Immature natural killer cell (primary cell): ENCODE measurements around the gene NDUFA13. TPM values are rescaled to one million over a fixed set of nuclear protein-coding genes. Genes with fewer than 3 reads are reported as not detected.
A peak's percentile ranks its signal among the peaks of the same experiment; 100 is the strongest.

Experiments used
- DNase-seq, 3 donors: peaks; one replicate each; pipeline ENCODE4 v3.0.0; 2022; ENCODE audit warnings: mixed read lengths in 1 of 3
- H3K27ac Mint-ChIP-seq, 6 donors: one replicate each; pipeline ENCODE4 v1.8.0; 2020; ENCODE audit warnings: mixed read lengths in 6 of 6, mild to moderate bottlenecking in 5 of 6, inconsistent platforms in 4 of 6, moderate library complexity in 3 of 6
- H3K27me3 Mint-ChIP-seq, 3 donors: one replicate each; pipeline ENCODE4 v1.8.0; 2020 to 2021; ENCODE audit warnings: low read depth in 3 of 3, mild to moderate bottlenecking in 3 of 3, mixed read lengths in 3 of 3, moderate library complexity in 3 of 3, inconsistent platforms in 1 of 3
- H3K36me3 Mint-ChIP-seq, 3 donors: one replicate each; pipeline ENCODE4 v1.8.0; 2020; ENCODE audit warnings: mixed read lengths in 3 of 3, inconsistent platforms in 2 of 3, mild to moderate bottlenecking in 2 of 3
- H3K4me1 Mint-ChIP-seq, 2 donors: one replicate each; pipeline ENCODE4 v1.8.0; 2020; ENCODE audit warnings: inconsistent platforms in 2 of 2, mild to moderate bottlenecking in 2 of 2, mixed read lengths in 2 of 2, moderate library complexity in 1 of 2
- H3K4me3 Mint-ChIP-seq, 5 donors: one replicate each; pipeline ENCODE4 v1.8.0; 2020; ENCODE audit warnings: mild to moderate bottlenecking in 5 of 5, mixed read lengths in 5 of 5, inconsistent platforms in 3 of 5, moderate library complexity in 3 of 5
- H3K9me3 Mint-ChIP-seq, 6 donors: one replicate each; pipeline ENCODE4 v1.8.0; 2020; ENCODE audit warnings: mild to moderate bottlenecking in 6 of 6, mixed read lengths in 6 of 6, inconsistent platforms in 4 of 6, moderate library complexity in 3 of 6
- polyA plus RNA-seq, 3 donors: library from polyadenylated mRNA; unstranded; fragments of 300-500 nt; fragmentation: Illumina TruSeq; gene quantifications; one replicate each; pipeline ENCODE4 v1.2.3, GENCODE V29; 2021

NDUFA13 gene
- polyA plus RNA-seq, 3 donors from 2014 or later = 242 to 566 (median 301) TPM

DNA sequence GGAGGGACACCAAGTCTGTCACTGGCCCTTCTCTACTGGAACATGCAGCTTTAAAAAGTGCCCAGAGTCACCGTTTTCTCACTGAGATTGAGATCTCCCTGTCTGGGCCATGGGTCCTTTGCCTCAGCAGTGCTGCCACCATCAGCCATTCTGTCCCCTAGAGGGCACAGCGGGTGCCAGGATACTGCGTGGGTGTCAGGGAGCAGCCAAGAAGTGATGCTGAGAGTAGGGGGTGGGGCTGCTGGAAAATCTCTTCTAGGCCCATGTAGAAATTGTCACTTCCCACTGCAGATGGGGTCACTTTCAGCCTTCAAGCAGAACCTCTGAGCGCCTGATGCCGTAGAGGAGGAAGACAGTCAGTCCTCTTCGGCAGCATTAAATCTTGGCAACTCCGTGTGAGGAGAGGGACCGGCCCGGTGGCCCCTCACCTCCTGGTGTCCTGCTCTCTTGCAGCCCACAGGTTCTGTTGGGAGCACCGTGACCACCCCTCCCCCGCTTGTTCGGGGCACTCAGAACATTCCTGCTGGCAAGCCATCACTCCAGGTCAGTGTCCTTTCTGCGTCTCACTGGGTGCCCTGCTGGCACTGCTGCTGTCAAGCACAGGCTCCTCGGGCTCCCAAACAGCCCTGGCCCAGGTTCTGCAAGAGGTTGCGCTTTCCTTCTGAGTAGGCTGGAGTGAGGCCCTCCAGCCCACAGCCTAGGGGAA is 22.0 kb upstream of the NDUFA13 start:
- Mint-ChIP-seq H3K4me3 (no peak overlapping the region), H3K27ac (peak overlapping the region in 2 of 6 donors; percentile 49 to 64), H3K9me3 (no peaks in the 10 kb centered on the region), H3K27me3 (peaks cover 5 to 37% (median 13%) of the 10 kb centered on the region in 3 donors), H3K4me1 (peaks cover 27 to 33% of the 10 kb centered on the region in 2 donors), H3K36me3 (peaks cover 0 to 11% (median 4%) of the 10 kb centered on the region in 3 donors)
- no peak for DNase-seq

DNA sequence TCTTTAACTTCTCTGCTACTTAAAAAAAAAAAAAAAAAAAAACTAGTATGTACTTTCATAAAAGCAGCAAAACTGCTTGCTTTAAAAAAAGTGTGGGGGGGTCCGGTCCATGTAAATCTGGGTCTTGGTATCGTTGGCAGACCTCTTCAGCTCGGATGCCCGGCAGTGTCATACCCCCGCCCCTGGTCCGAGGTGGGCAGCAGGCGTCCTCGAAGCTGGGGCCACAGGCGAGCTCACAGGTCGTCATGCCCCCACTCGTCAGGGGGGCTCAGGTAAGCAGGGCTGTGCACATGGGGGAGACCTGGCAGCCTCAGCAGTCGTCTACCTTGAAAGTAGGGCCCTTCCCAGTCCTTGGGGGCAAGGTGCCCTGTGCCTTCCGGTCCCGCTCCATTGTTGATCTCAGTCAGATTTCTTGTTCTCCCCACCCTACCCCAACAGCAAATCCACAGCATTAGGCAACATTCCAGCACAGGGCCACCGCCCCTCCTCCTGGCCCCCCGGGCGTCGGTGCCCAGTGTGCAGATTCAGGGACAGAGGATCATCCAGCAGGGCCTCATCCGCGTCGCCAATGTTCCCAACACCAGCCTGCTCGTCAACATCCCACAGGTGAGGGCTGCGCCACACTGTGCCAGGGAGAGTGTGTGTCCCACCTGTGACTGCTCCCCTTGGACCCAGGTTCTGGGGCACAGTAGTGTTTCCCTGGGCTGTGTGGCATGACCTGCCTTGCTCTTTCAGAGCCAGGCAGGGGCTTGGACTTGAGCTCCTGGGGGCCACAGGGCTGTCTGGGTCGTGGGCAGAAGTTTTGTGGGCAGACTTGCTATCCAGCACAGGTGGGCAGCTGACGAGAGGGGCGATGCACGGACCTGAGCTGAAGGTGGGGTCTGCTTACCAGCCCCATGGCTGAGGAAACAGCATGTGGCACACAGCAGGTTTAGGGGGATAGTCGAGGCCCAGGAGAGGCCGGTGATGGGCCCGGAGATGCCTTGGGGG is 20.1 kb upstream of the NDUFA13 start:
- peaks cover 0 to 10% (median 4%) of the 10 kb centered on the region in 3 donors for H3K36me3 Mint-ChIP-seq
- peaks cover 8 to 14% of the 10 kb centered on the region in 2 donors for H3K4me1 Mint-ChIP-seq
- no peaks in the 10 kb centered on the region for H3K9me3 Mint-ChIP-seq
- peak overlapping the region in 2 of 6 donors; percentile 12 to 35 for H3K27ac Mint-ChIP-seq
- peaks cover 6 to 30% (median 9%) of the 10 kb centered on the region in 3 donors for H3K27me3 Mint-ChIP-seq
- no peak overlapping the region for H3K4me3 Mint-ChIP-seq
- DNase-seq = no peak

DNA sequence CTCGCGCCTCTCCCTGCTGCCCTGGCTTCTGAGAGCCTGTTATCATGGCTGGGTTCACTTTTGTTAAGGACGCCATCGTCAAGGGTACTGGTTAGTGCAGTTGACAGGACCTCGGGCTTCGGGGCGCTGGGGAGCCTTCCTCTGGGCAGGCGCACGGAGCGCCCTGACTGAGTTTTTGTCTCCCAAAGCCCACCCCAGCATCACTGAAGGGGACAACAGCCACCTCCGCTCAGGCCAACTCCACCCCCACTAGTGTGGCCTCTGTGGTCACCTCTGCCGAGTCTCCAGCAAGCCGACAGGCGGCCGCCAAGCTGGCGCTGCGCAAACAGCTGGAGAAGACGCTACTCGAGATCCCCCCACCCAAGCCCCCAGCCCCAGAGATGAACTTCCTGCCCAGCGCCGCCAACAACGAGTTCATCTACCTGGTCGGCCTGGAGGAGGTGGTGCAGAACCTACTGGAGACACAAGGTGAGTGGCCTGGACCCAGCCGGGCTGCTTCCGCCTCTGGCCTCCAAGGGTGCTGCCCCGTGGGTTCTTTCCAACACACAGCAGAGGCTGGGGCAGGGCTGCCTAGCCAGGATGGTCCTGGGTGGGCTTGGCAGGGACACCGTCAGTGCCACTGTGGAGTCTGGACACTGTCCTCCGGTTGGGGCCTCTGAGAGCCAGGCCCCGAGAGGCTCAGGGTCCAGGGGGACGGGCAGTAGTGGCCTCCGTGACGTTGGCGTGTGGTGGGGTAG is 17.6 kb upstream of the NDUFA13 start:
- no peak overlapping the region for H3K27ac Mint-ChIP-seq
- H3K36me3 Mint-ChIP-seq = peaks cover 10 to 24% (median 11%) of the 10 kb centered on the region in 3 donors

DNA sequence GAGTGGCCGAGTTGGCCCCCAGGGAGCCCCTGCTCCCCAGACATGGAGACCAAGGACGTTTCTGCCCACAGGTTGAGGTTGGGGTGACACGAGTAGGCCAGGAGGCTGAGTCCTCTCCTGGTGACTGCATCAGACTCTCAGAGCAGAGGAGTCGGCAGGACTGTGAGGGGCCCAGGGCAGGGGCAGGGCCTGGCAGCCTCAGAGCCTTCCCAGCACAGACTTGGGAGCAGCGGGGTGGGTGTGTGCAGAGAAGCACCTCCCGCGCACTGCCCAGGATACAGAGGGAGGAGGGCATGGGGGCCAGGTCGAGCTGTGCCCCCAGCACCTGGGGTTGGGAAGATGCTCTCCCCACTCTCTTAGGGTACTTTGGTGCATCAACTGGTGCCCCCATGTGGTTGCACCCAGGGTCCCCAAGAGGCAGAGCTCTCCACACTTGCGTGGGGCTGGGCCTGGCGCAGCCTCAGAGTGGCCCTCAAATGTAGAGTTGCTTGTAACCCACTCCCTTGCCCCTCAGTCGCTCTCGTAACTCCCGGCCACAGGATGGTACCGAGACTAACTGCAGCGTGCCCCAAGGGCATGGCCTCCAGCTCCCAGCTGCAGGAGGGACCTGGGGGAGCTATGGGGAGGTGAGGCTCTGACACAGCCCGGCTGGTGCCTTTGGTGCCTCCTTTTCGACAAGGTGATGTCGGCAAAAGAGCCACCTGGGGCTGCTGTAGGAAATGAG is 16.6 kb upstream of the NDUFA13 start:
- H3K4me3 Mint-ChIP-seq = no peak overlapping the region
- H3K27ac Mint-ChIP-seq = peak overlapping the region in 1 of 6 donors; percentile 41
- peaks cover 13 to 31% (median 14%) of the 10 kb centered on the region in 3 donors for H3K36me3 Mint-ChIP-seq
- peaks cover 0 to 2% (median 0%) of the 10 kb centered on the region in 6 donors for H3K9me3 Mint-ChIP-seq
- no peak for DNase-seq
- H3K4me1 Mint-ChIP-seq = peaks cover 6 to 14% of the 10 kb centered on the region in 2 donors
- H3K27me3 Mint-ChIP-seq = peaks cover 4 to 21% (median 13%) of the 10 kb centered on the region in 3 donors

More for the DNA sequence above, 17.6 kb upstream of the NDUFA13 start:
- H3K9me3 Mint-ChIP-seq = peaks cover 0 to 2% (median 0%) of the 10 kb centered on the region in 6 donors
- H3K27me3 Mint-ChIP-seq = peaks cover 4 to 22% (median 11%) of the 10 kb centered on the region in 3 donors
- H3K4me3 Mint-ChIP-seq = no peak overlapping the region
- H3K4me1 Mint-ChIP-seq = peaks cover 6 to 14% of the 10 kb centered on the region in 2 donors
- DNase-seq = no peak

DNA sequence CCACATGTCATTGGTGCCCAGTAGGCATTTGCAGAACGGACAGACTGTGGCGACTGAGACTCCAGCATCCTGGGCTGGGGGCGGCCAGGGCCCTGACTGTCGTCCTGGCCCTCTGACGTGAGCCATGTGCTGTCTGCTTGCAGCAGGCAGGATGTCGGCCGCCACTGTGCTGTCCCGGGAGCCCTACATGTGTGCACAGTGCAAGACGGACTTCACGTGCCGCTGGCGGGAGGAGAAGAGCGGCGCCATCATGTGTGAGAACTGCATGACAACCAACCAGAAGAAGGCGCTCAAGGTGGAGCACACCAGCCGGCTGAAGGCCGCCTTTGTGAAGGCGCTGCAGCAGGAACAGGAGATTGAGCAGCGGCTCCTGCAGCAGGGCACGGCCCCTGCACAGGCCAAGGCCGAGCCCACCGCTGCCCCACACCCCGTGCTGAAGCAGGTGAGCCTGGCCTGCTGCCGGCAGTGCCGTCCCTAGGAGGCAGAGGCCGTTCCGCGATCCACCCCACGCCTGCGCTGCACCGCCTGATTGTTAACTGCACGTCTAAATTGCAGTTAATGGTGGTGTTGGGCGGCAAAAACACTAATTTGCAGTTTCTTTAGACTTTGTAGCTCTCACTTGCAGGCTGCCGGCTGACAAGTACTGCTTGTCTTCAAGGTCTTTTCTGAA is 14.9 kb upstream of the NDUFA13 start:
- no peak for DNase-seq
- Mint-ChIP-seq H3K36me3 (peaks cover 10 to 36% (median 13%) of the 10 kb centered on the region in 3 donors), H3K27ac (peak overlapping the region in 1 of 6 donors; percentile 40)

DNA sequence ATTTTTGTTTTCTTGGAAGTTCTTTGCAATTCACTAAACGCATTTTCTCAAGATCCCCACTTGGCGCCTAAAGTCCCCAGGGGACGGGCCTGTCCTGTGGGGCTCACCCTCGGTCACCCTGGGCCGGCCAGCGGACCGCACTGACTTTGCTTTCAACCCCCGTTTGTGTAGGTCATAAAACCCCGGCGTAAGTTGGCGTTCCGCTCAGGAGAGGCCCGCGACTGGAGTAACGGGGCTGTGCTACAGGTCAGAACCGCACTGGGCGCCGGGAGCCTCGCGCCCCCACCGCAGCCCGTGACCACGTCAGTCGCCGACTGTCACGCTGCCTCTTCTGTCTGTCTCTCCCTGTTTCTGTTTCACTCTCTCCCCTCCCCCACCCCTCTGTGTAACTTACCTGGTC is 14.2 kb upstream of the NDUFA13 start:
- no peak for DNase-seq
- H3K4me1 Mint-ChIP-seq = peaks cover 2 to 12% of the 10 kb centered on the region in 2 donors
- peak overlapping the region in 1 of 6 donors; percentile 17 for H3K27ac Mint-ChIP-seq
- H3K36me3 Mint-ChIP-seq = peaks cover 12 to 39% (median 13%) of the 10 kb centered on the region in 3 donors
- peaks cover 0 to 2% (median 0%) of the 10 kb centered on the region in 6 donors for H3K9me3 Mint-ChIP-seq
- peaks cover 2 to 15% (median 8%) of the 10 kb centered on the region in 3 donors for H3K27me3 Mint-ChIP-seq
- H3K4me3 Mint-ChIP-seq = no peak overlapping the region

More for the DNA sequence above, 14.9 kb upstream of the NDUFA13 start:
- peaks cover 0 to 2% (median 0%) of the 10 kb centered on the region in 6 donors for H3K9me3 Mint-ChIP-seq
- no peak overlapping the region for H3K4me3 Mint-ChIP-seq
- peaks cover 2 to 13% (median 10%) of the 10 kb centered on the region in 3 donors for H3K27me3 Mint-ChIP-seq
- H3K4me1 Mint-ChIP-seq = peaks cover 6 to 12% of the 10 kb centered on the region in 2 donors

DNA sequence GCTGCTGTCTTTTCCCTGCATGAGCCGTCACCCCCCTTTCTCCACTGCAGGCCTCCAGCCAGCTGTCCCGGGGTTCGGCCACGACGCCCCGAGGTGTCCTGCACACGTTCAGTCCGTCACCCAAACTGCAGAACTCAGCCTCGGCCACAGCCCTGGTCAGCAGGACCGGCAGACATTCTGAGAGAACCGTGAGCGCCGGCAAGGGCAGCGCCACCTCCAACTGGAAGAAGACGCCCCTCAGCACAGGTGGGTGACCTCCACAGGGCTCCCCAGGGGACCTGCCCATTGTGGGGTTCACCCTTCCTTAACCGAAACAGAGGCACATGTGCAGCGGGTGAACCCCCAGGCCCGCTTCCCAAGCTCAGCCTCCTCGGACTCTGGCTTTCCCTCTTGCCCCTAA is 13.7 kb upstream of the NDUFA13 start:
- H3K4me1 Mint-ChIP-seq = peaks cover 0 to 7% of the 10 kb centered on the region in 2 donors
- DNase-seq = no peak
- H3K27ac Mint-ChIP-seq = no peak overlapping the region
- H3K36me3 Mint-ChIP-seq = peaks cover 13 to 36% (median 15%) of the 10 kb centered on the region in 3 donors
- H3K27me3 Mint-ChIP-seq = peaks cover 2 to 15% (median 8%) of the 10 kb centered on the region in 3 donors
- peaks cover 0 to 2% (median 0%) of the 10 kb centered on the region in 6 donors for H3K9me3 Mint-ChIP-seq
- H3K4me3 Mint-ChIP-seq = no peak overlapping the region

DNA sequence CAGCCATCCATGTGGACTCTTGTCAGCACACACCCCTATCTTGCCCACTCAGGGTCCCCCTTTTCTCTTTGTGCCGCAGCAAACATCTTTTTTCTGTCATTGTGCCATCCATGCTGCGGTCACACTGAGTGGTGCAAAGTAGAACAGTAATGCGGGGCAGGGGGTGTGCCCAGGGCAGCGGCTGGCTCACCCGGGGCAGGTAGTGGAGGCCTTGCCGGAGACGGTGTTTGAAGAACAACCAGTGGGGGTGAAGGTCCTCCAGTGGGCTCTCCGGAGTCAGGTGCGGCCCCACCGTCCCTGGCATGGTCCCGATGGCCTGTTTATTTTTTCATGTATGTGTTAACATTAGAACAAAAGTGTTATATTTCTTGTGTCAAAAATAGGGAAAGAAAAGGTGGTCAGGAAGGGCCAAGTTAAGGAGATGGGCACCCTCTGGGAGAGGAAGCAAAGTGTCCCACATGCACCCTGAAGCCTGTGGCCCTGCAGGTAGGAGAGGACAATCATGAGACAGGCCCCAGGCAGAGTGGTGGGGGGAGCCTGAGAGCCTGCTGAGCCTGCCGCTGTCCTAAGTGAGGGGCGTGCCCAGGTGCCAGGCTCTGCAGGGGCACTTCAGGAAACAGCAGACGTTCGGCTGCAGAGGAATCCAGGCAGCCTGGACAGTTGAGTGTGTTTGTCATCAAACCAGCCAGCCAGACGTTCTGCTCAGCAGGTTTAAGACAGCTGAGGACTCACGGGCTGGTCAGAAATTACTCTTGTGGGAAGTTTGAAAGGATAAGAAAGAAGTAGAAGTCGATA is 13.0 kb upstream of the NDUFA13 start:
- peaks cover 0 to 2% of the 10 kb centered on the region in 2 donors for H3K4me1 Mint-ChIP-seq
- peaks cover 0 to 2% (median 0%) of the 10 kb centered on the region in 6 donors for H3K9me3 Mint-ChIP-seq
- H3K36me3 Mint-ChIP-seq = peaks cover 15 to 40% (median 17%) of the 10 kb centered on the region in 3 donors
- H3K4me3 Mint-ChIP-seq = no peak overlapping the region
- DNase-seq = no peak
- H3K27me3 Mint-ChIP-seq = peaks cover 2 to 20% (median 8%) of the 10 kb centered on the region in 3 donors
- H3K27ac Mint-ChIP-seq = peak overlapping the region in 3 of 6 donors; percentile 10 to 56 (median 41)

DNA sequence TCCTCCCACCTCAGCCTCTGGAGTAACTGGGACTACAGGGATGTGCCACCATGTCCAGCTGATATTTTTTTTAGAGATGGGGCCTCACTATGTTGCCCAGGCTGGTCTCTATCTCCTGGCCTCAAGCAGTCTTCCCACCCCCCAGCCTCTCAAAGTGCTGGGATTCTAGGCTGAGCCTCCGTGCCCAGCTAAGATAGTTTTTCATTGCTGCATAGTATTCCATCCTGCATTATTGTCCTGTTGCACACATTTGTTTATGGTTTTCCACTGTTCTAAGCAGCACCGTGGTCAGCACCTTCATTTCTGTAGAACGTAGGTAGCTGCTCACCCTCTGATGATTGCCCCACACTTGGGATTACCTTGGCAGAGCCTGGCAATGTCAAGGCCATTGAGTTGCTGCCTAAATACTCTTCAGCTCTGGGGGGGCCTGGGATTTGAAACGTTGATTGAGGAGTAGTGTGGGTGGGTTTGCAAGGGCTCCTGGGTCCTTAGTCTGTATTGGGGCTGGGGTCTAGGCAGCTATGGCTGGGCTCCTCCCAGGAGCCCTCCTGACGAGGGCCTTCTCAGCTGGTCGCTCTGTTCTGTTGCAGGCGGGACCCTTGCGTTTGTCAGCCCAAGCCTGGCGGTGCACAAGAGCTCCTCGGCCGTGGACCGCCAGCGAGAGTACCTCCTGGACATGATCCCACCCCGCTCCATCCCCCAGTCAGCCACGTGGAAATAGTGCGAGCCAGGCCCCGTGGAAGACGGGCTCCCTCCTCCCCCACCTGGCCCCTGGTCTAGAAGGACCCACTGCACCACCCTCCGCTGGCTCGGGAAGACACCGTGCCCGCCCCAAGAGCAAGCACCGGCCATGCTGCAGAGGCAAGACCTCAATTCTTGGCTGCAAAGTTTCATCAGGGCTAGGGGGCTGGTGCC is 11.0 kb upstream of the NDUFA13 start:
- Mint-ChIP-seq H3K9me3 (peaks cover 0 to 2% (median 0%) of the 10 kb centered on the region in 6 donors), H3K27me3 (peaks cover 4 to 22% (median 13%) of the 10 kb centered on the region in 3 donors), H3K27ac (no peak overlapping the region), H3K4me1 (peaks cover 0 to 2% of the 10 kb centered on the region in 2 donors), H3K36me3 (peaks cover 15 to 40% (median 17%) of the 10 kb centered on the region in 3 donors), H3K4me3 (no peak overlapping the region)
- DNase-seq = no peak

DNA sequence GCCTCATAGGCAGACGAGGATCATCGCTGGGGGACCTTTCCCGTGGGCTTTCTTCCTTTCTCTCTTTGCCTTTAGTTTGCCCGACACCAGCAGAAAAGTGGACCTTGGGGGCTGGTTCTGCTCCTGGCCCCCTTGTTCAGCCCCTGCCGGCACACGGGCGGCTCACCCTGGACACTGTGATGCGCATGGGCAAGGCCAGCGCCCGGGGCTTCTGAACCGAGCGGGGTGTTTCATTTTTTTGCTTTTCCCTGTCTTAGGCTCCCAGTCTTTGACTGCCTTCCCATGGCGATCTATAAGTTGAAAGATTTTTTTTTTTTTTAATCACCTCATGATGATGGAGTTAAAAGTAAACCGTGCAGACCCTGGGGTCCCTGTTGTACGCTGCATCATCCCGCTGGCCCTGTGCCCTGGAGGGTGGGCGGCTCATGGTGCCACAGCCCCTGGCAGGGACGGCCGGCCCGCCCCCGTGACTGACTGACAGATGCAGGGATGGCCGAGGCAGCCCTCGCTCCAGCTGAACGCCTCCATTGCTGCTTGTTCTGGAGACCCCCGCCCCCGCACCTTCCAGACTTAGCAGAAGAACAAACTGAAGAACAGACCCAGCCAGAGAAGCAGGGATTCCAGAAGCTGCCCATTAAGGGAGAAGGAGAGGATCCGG is 10.2 kb upstream of the NDUFA13 start:
- peaks cover 4 to 19% (median 11%) of the 10 kb centered on the region in 3 donors for H3K27me3 Mint-ChIP-seq
- no peak for DNase-seq

More for the DNA sequence above, 10.2 kb upstream of the NDUFA13 start:
- peaks cover 0 to 2% of the 10 kb centered on the region in 2 donors for H3K4me1 Mint-ChIP-seq
- peaks cover 15 to 40% (median 17%) of the 10 kb centered on the region in 3 donors for H3K36me3 Mint-ChIP-seq
- H3K9me3 Mint-ChIP-seq = peaks cover 0 to 2% (median 0%) of the 10 kb centered on the region in 6 donors
- H3K27ac Mint-ChIP-seq = no peak overlapping the region
- no peak overlapping the region for H3K4me3 Mint-ChIP-seq
